ENCODE results near the gene CA10. TPM values are rescaled to one million over a fixed set of nuclear protein-coding genes. Genes with fewer than 3 reads are reported as not detected.

The CA10 gene
- total RNA-seq, 2 donors from 2014 or later = not detected

GRCh38 chr17:52036416-52036815 lies 122.1 kb downstream of the CA10 start:
- no peak for TF ChIP-seq CTCF (IDR thresholded peaks at IDR 0.05)
- H3K9me3 ChIP-seq = no peaks in the 10 kb centered on the region
- H3K4me3 ChIP-seq = no peak overlapping the region
- ATAC-seq (ENCODE audit: insufficient number of reproducible peaks, low FRiP score, low read depth) = no peak
- no peak for DNase-seq (ENCODE audit: low spot score)
- no peaks in the 10 kb centered on the region for H3K36me3 ChIP-seq
- H3K27me3 ChIP-seq (replicated peaks; ENCODE audit: insufficient read depth) = no peaks in the 10 kb centered on the region
- H3K27ac ChIP-seq = no peak overlapping the region
- H3K4me1 ChIP-seq (ENCODE audit: control insufficient read depth in 1 of 2, low read depth in 2 of 2) = no peaks in the 10 kb centered on the region

GRCh38 chr17:52035336-52035915 lies 123.1 kb downstream of the CA10 start:
- Histone ChIP-seq H3K9me3 (no peaks in the 10 kb centered on the region), H3K27me3 (replicated peaks; ENCODE audit: insufficient read depth) (no peaks in the 10 kb centered on the region), H3K4me3 (no peak overlapping the region), H3K36me3 (no peaks in the 10 kb centered on the region), H3K4me1 (ENCODE audit: control insufficient read depth in 1 of 2, low read depth in 2 of 2) (no peaks in the 10 kb centered on the region), H3K27ac (no peak overlapping the region)
- DNase-seq (ENCODE audit: low spot score) = no peak
- TF ChIP-seq CTCF (IDR thresholded peaks at IDR 0.05) = no peak
- ATAC-seq (ENCODE audit: insufficient number of reproducible peaks, low FRiP score, low read depth) = no peak

- H3K27ac ChIP-seq = no peak overlapping the region
- no peaks in the 10 kb centered on the region for H3K4me1 ChIP-seq (ENCODE audit: control insufficient read depth in 1 of 2, low read depth in 2 of 2)
- no peaks in the 10 kb centered on the region for H3K36me3 ChIP-seq
- H3K4me3 ChIP-seq = no peak overlapping the region
- no peak for TF ChIP-seq CTCF (IDR thresholded peaks at IDR 0.05)
- H3K27me3 ChIP-seq (replicated peaks; ENCODE audit: insufficient read depth) = no peaks in the 10 kb centered on the region
- no peaks in the 10 kb centered on the region for H3K9me3 ChIP-seq
- DNase-seq (ENCODE audit: low spot score) = no peak
- no peak for ATAC-seq (ENCODE audit: insufficient number of reproducible peaks, low FRiP score, low read depth)
Observed at GRCh38 chr17:52032454-52032853, 126.1 kb downstream of the CA10 start.

- DNase-seq (ENCODE audit: low spot score) = no peak
- Histone ChIP-seq H3K27me3 (replicated peaks; ENCODE audit: insufficient read depth) (no peaks in the 10 kb centered on the region), H3K4me3 (no peak overlapping the region), H3K36me3 (no peaks in the 10 kb centered on the region), H3K27ac (no peak overlapping the region), H3K4me1 (ENCODE audit: control insufficient read depth in 1 of 2, low read depth in 2 of 2) (no peaks in the 10 kb centered on the region), H3K9me3 (no peaks in the 10 kb centered on the region)
- TF ChIP-seq CTCF (IDR thresholded peaks at IDR 0.05) = no peak
- ATAC-seq (ENCODE audit: insufficient number of reproducible peaks, low FRiP score, low read depth) = no peak
Observed at GRCh38 chr17:52030052-52030451, 128.5 kb downstream of the CA10 start.

GRCh38 chr17:52027620-52028295 lies 130.8 kb downstream of the CA10 start:
- DNase-seq (ENCODE audit: low spot score) (no peak), ATAC-seq (ENCODE audit: insufficient number of reproducible peaks, low FRiP score, low read depth) (no peak)
- Histone ChIP-seq H3K36me3 (no peaks in the 10 kb centered on the region), H3K9me3 (no peaks in the 10 kb centered on the region), H3K4me1 (ENCODE audit: control insufficient read depth in 1 of 2, low read depth in 2 of 2) (no peaks in the 10 kb centered on the region), H3K27me3 (replicated peaks; ENCODE audit: insufficient read depth) (no peaks in the 10 kb centered on the region), H3K27ac (no peak overlapping the region), H3K4me3 (no peak overlapping the region)
- TF ChIP-seq CTCF (IDR thresholded peaks at IDR 0.05) = no peak
